H1 (cell line): ENCODE results near the gene MGMT. TPM values are rescaled to one million over a fixed set of nuclear protein-coding genes. Genes with fewer than 3 reads are reported as not detected.

Experiments used
- CTCF ChIA-PET: fragments of 300-600 bp; sonication (Branson Sonifier 250); formaldehyde crosslinking; loops from one replicate; lab custom pipeline; 2021; ENCODE audit not compliant: partially characterized antibody; lab: Charles Lee
- POLR2A ChIA-PET: fragments of 300-600 bp; sonication (Branson Sonifier 250); formaldehyde crosslinking; loops from one replicate; lab custom pipeline; 2021; ENCODE audit warnings: inconsistent platforms; ENCODE audit not compliant: partially characterized antibody; lab: Charles Lee
- DNase-seq, 2 experiments: peaks; one replicate each; pipeline versions ENCODE4 v3.0.0 to v3.0.0-alpha.2; 2010 to 2022; ENCODE audit warnings: low spot score in 2 of 2, low read depth in 1 of 2, mixed read lengths in 1 of 2
- FAIRE-seq: peaks from 2 replicates; lab custom pipeline; 2011; peaks lifted over from hg19 to GRCh38; lab: Jason Lieb, UNC
- H2AFZ ChIP-seq: 2 replicates; pipeline ENCODE4 v1.8.1; 2012; ENCODE audit warnings: low read length, inconsistent platforms
- H2AK5ac ChIP-seq: 2 replicates; pipeline ENCODE4 v1.6.1; 2013; ENCODE audit warnings: low read depth, low read length
- H2BK120ac ChIP-seq: replicated peaks from 2 replicates; pipeline ENCODE3; 2013; ENCODE audit warnings: low read depth, low read length, inconsistent platforms
- H2BK12ac ChIP-seq: 2 replicates; pipeline ENCODE4 v1.6.1; 2013; ENCODE audit warnings: low read depth, low read length
- H2BK15ac ChIP-seq: 2 replicates; pipeline ENCODE4 v1.6.1; 2013; ENCODE audit warnings: low read length
- H2BK20ac ChIP-seq: 2 replicates; pipeline ENCODE4 v1.6.1; 2013; ENCODE audit warnings: low read length
- H2BK5ac ChIP-seq: 2 replicates; pipeline ENCODE4 v1.6.1; 2013; ENCODE audit warnings: low read depth, low read length
- H3K14ac ChIP-seq: 2 replicates; pipeline ENCODE4 v1.6.1; 2013; ENCODE audit warnings: inconsistent platforms; ENCODE audit not compliant: insufficient read length
- H3K18ac ChIP-seq: 2 replicates; pipeline ENCODE4 v1.6.1; 2013; ENCODE audit warnings: low read length; ENCODE audit errors: extremely low read depth
- H3K23ac ChIP-seq: 2 replicates; pipeline ENCODE4 v1.6.1; 2013; ENCODE audit warnings: inconsistent platforms; ENCODE audit not compliant: insufficient read length
- H3K23me2 ChIP-seq: 2 replicates; pipeline ENCODE4 v1.6.1; 2013; ENCODE audit warnings: low read depth, low read length
- H3K27ac ChIP-seq: 2 replicates; pipeline ENCODE4 v1.6.1; 2011; ENCODE audit warnings: low read depth, low read length, inconsistent platforms
- H3K27me3 ChIP-seq, 4 experiments: replicated peaks in 1 of 4; 1 replicate in 1 of 4; 2 replicates in 3 of 4; pipeline versions ENCODE4 v1.6.1 to v1.8.1; 2011 to 2013; ENCODE audit warnings: low read length in 3 of 4, mild to moderate bottlenecking in 3 of 4, inconsistent platforms in 2 of 4, mixed read lengths in 2 of 4, moderate library complexity in 1 of 4; ENCODE audit not compliant: control insufficient read depth in 3 of 4, insufficient read depth in 3 of 4; ENCODE audit errors: extremely low read depth in 1 of 4
- H3K36me3 ChIP-seq, 4 experiments: 2 replicates each; pipeline versions ENCODE4 v1.6.1 to v1.8.1; 2011 to 2013; ENCODE audit warnings: mild to moderate bottlenecking in 4 of 4, low read length in 3 of 4, moderate library complexity in 2 of 4, control low read depth in 1 of 4, inconsistent platforms in 1 of 4; ENCODE audit not compliant: insufficient read depth in 4 of 4, control insufficient read depth in 2 of 4
- H3K4ac ChIP-seq: replicated peaks from 2 replicates; pipeline ENCODE3; 2013; ENCODE audit warnings: low read length, low read depth, mixed read lengths, inconsistent platforms; ENCODE audit not compliant: insufficient read length
- H3K4me1 ChIP-seq, 4 experiments: replicated peaks in 1 of 4; 1 replicate in 1 of 4; 2 replicates in 3 of 4; pipeline versions ENCODE4 v1.6.1 to v1.8.1; 2011 to 2013; ENCODE audit warnings: low read length in 3 of 4, inconsistent platforms in 2 of 4, mixed read lengths in 1 of 4; ENCODE audit not compliant: insufficient read depth in 4 of 4, control insufficient read depth in 3 of 4
- H3K4me2 ChIP-seq, 2 experiments: 2 replicates each; pipeline versions ENCODE4 v1.6.1 to v1.8.1; 2011 to 2013; ENCODE audit warnings: low read depth in 2 of 2, low read length in 2 of 2, control low read depth in 1 of 2, inconsistent platforms in 1 of 2, mild to moderate bottlenecking in 1 of 2; ENCODE audit not compliant: insufficient read depth in 1 of 2
- H3K4me3 ChIP-seq, 4 experiments: fragments of 200-600, 300-600 bp in 1 of 4; sonication (generic), shearing (Covaris generic), sonication (Bioruptor Twin) in 1 of 4; 2 replicates each; pipeline versions ENCODE4 v1.5.1 to v1.8.1; 2011 to 2016; ENCODE audit warnings: low read length in 4 of 4, low read depth in 3 of 4, control low read depth in 2 of 4, inconsistent platforms in 2 of 4, mild to moderate bottlenecking in 2 of 4, mixed read lengths in 1 of 4, moderate library complexity in 1 of 4; ENCODE audit not compliant: insufficient read depth in 2 of 4; ENCODE audit errors: extremely low read depth in 1 of 4
- H3K56ac ChIP-seq: replicated peaks from 2 replicates; pipeline ENCODE3; 2013; ENCODE audit warnings: low read depth, mild to moderate bottlenecking, mixed read lengths, low read length, inconsistent platforms; ENCODE audit not compliant: insufficient read length
- H3K79me1 ChIP-seq: 2 replicates; pipeline ENCODE4 v1.6.1; 2013; ENCODE audit warnings: low read depth, low read length, control low read depth
- H3K79me2 ChIP-seq, 2 experiments: 2 replicates each; pipeline versions ENCODE4 v1.6.1 to v1.8.1; 2012 to 2013; ENCODE audit warnings: low read length in 2 of 2, mild to moderate bottlenecking in 2 of 2, inconsistent platforms in 1 of 2; ENCODE audit not compliant: insufficient read depth in 2 of 2, control insufficient read depth in 1 of 2
- H3K9ac ChIP-seq, 4 experiments: replicated peaks in 1 of 4; 1 replicate in 1 of 4; 2 replicates in 3 of 4; pipeline versions ENCODE4 v1.6.1 to v1.8.1; 2011 to 2013; ENCODE audit warnings: low read depth in 3 of 4, low read length in 3 of 4, control low read depth in 2 of 4, mild to moderate bottlenecking in 2 of 4, moderate library complexity in 2 of 4, inconsistent platforms in 1 of 4; ENCODE audit errors: extremely low read depth in 1 of 4
- H3K9me3 ChIP-seq, 2 experiments: 2 replicates each; pipeline versions ENCODE4 v1.6.1 to v1.8.1; 2012 to 2013; ENCODE audit warnings: mild to moderate bottlenecking in 2 of 2, moderate library complexity in 2 of 2, control low read depth in 1 of 2, inconsistent platforms in 1 of 2, low read depth in 1 of 2, low read length in 1 of 2, mixed read lengths in 1 of 2; ENCODE audit not compliant: insufficient read depth in 2 of 2
- H4K20me1 ChIP-seq, 2 experiments: replicated peaks in 1 of 2; 2 replicates each; pipeline versions ENCODE3 to v1.8.1; 2011 to 2013; ENCODE audit warnings: inconsistent platforms in 2 of 2, low read length in 2 of 2, mild to moderate bottlenecking in 1 of 2; ENCODE audit not compliant: insufficient read depth in 2 of 2, control insufficient read depth in 1 of 2
- H4K5ac ChIP-seq: 2 replicates; pipeline ENCODE4 v1.6.1; 2013; ENCODE audit warnings: low read length, low read depth, mixed read lengths, inconsistent platforms; ENCODE audit not compliant: insufficient read length
- H4K8ac ChIP-seq: 2 replicates; pipeline ENCODE4 v1.8.0; 2013; ENCODE audit warnings: mild to moderate bottlenecking, moderate library complexity, low read length, inconsistent platforms; ENCODE audit not compliant: insufficient read depth; ENCODE audit errors: extremely low read depth
- H4K91ac ChIP-seq: replicated peaks from 2 replicates; pipeline ENCODE3; 2013; ENCODE audit warnings: low read length, mixed read lengths, inconsistent platforms; ENCODE audit not compliant: insufficient read length
- CBX8 ChIP-seq: fragments of 300-800, 300-1000 bp; sonication (generic); IDR thresholded peaks from 2 replicates; pipeline ENCODE4 v1.7.1; 2016; ENCODE audit warnings: low read depth, low read length, borderline replicate concordance
- RBBP5 ChIP-seq: IDR thresholded peaks from 2 replicates; pipeline ENCODE4 v1.7.1; 2012; ENCODE audit warnings: low read depth, mild to moderate bottlenecking, inconsistent platforms, low read length, moderate library complexity, borderline replicate concordance
- RXRA ChIP-seq: IDR thresholded peaks from 2 replicates; pipeline ENCODE4 v1.6.1; 2011; ENCODE audit warnings: low read depth, mild to moderate bottlenecking, low read length, moderate library complexity; ENCODE audit not compliant: insufficient read depth
- SP1 ChIP-seq: IDR thresholded peaks from 2 replicates; pipeline ENCODE4 v1.6.1; 2011; ENCODE audit warnings: low read depth, low read length
- SRF ChIP-seq: IDR thresholded peaks from 2 replicates; pipeline ENCODE4 v1.6.1; 2011; ENCODE audit warnings: mild to moderate bottlenecking, low read depth, low read length, moderate library complexity
- YY1 ChIP-seq: IDR thresholded peaks from 2 replicates; pipeline ENCODE4 v1.6.1; 2011; ENCODE audit warnings: low read depth, mild to moderate bottlenecking, low read length
- WGBS, 2 experiments: shearing (Covaris generic) in 1 of 2; methylation state at CpG; one replicate each; pipeline versions ENCODE4 v1.1.6 to v1.1.7; 2013 to 2015; ENCODE audit warnings: low lambda C conversion rate in 2 of 2, mixed read lengths in 2 of 2, inconsistent platforms in 1 of 2, low coverage in 1 of 2, missing lambda C conversion rate in 1 of 2; ENCODE audit not compliant: insufficient replicate concordance in 2 of 2, insufficient coverage in 1 of 2, insufficient read length in 1 of 2; ENCODE audit errors: extremely low coverage in 1 of 2, missing lambda C conversion rate in 1 of 2; 5-methylcytosine and 5-hydroxymethylcytosine counted together
- polyA plus RNA-seq, 7 experiments: library from polyadenylated mRNA; depleted of rRNA in 3 of 7; stranded (reverse) in 5 of 7; unstranded in 2 of 7; fragments of >200 nt in 5 of 7; fragments of 200-250 nt in 2 of 7; gene quantifications; 1 replicate in 5 of 7; 2 replicates in 1 of 7; 4 replicates in 1 of 7; pipeline versions ENCODE4 v1.2.1 to v1.2.3, GENCODE V29; 2011 to 2013; ENCODE audit warnings: missing spikeins in 2 of 7, mixed read lengths in 2 of 7
- total RNA-seq: library from RNA; stranded (reverse); fragmentation: NEBNext Ultra II Directional; extraction: Animal tissue kit (Norgen Biotek cat#: 25700); gene quantifications from 2 replicates; pipeline ENCODE4 v1.2.1, GENCODE V29; 2021
- TF ChIP-seq, protein P1 (sequence below): IDR thresholded peaks from 2 replicates; pipeline ENCODE4 v1.6.1; 2011; ENCODE audit warnings: low read length, improper control_type of control experiment

Gene MGMT
- total and polyA plus RNA-seq, 2 of the 8 experiments (the other 6 are each of a cell fraction or from before 2014, with no cell fraction given): 9.9 to 10.7 TPM

DNA sequence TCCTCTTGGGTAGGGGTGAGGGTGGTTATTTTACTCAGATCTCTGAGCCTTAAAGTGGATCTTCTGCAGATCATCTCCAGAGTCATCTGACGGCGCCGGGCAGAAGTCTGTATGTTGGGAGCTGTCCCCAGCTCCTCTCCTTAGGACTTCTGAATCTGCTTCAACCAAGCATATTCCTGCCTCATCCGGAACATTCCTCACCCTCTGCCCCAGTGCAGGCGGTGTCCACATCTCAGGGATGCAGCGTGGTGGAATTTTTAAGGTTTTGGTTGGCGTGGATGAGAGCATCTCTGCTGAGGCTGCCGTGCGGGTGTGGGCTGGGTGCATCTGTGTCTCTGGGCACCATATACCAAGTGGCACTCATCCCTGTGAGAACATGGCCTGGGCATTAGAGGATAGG, 148.3 kb downstream of the MGMT start:
- TF ChIP-seq RXRA (no peak), CBX8 (no peak), YY1 (no peak), SP1 (no peak), RBBP5 (no peak), SRF (no peak)
- TF ChIP-seq, protein P1, sequence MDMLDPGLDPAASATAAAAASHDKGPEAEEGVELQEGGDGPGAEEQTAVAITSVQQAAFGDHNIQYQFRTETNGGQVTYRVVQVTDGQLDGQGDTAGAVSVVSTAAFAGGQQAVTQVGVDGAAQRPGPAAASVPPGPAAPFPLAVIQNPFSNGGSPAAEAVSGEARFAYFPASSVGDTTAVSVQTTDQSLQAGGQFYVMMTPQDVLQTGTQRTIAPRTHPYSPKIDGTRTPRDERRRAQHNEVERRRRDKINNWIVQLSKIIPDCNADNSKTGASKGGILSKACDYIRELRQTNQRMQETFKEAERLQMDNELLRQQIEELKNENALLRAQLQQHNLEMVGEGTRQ: no peak
- no peak overlapping the region for H2BK20ac ChIP-seq
- CTCF ChIA-PET: interaction anchor here (0.9 kb wide), 1 partner anchor 12 kb away, joined by 3 read pairs; no protein-coding TSS in a partner anchor

More for the DNA sequence above, 148.3 kb downstream of the MGMT start:
- Histone ChIP-seq H3K23ac (no peak overlapping the region), H4K5ac (no peak overlapping the region), H3K18ac (no peak overlapping the region), H3K4me1 (no peaks in the 10 kb centered on the region), H4K20me1 (no peaks in the 10 kb centered on the region), H2BK5ac (no peak overlapping the region), H3K4me2 (no peak overlapping the region), H3K14ac (no peak overlapping the region), H4K91ac (no peak overlapping the region), H3K9me3 (no peaks in the 10 kb centered on the region), H2BK120ac (no peak overlapping the region), H3K27ac (no peak overlapping the region), H3K4ac (no peak overlapping the region), H3K27me3 (no peaks in the 10 kb centered on the region), H2BK15ac (no peak overlapping the region), H3K9ac (no peak overlapping the region), H3K23me2 (no peaks in the 10 kb centered on the region), H4K8ac (no peak overlapping the region), H3K56ac (no peak overlapping the region), H2AK5ac (no peak overlapping the region), H3K36me3 (no peaks in the 10 kb centered on the region), H2AFZ (no peak overlapping the region), H2BK12ac (no peak overlapping the region), H3K79me2 (no peaks in the 10 kb centered on the region), H3K79me1 (no peaks in the 10 kb centered on the region), H3K4me3 (no peak overlapping the region)
- POLR2A ChIA-PET: no interaction called here
- DNase-seq (no peak), FAIRE-seq (no peak)
- WGBS, 2 experiments: 86% methylated on average over 9 of the region's 9 CpGs; no CpG with 5 or more reads in 1 of the 2 experiments
